GM12865 (cell line): ENCODE measurements around the gene PPFIA2.
"Not testable (repeated sequence)": the region's sequence is repeated elsewhere in the genome, so short reads cannot be mapped to it uniquely, and the experiment has no call there.

Experiments used
- DNase-seq: peaks from one replicate; pipeline ENCODE4 v3.0.0; 2010; ENCODE audit warnings: low read depth
- H3K4me3 ChIP-seq: 2 replicates; pipeline ENCODE4 v1.5.1; 2011; ENCODE audit warnings: mild to moderate bottlenecking, low read depth, low read length, control low read depth
- CTCF ChIP-seq: IDR thresholded peaks from 2 replicates; pipeline ENCODE4 v1.5.1; 2011; ENCODE audit warnings: low read length, control low read depth, low read depth, inconsistent platforms; ENCODE audit not compliant: insufficient read depth; ENCODE audit errors: missing control alignments

Gene PPFIA2

GRCh38 chr12:81212996-81213696, 546.0 kb downstream of the PPFIA2 start:
- no peak for TF ChIP-seq CTCF
- DNase-seq = no peak

GRCh38 chr12:81211306-81211705, 547.8 kb downstream of the PPFIA2 start:
- TF ChIP-seq CTCF = no peak
- H3K4me3 ChIP-seq = no peak overlapping the region
- no peak for DNase-seq

More at GRCh38 chr12:81212996-81213696, 546.0 kb downstream of the PPFIA2 start:
- no peak overlapping the region for H3K4me3 ChIP-seq

GRCh38 chr12:81209772-81210225, 549.4 kb downstream of the PPFIA2 start:
- H3K4me3 ChIP-seq = not testable (repeated sequence)
- peak; percentile 8 for DNase-seq

- DNase-seq = no peak
- no peak for TF ChIP-seq CTCF
- no peak overlapping the region for H3K4me3 ChIP-seq
Measured at GRCh38 chr12:81209012-81209411, 550.1 kb downstream of the PPFIA2 start.

GRCh38 chr12:81208187-81208911, 550.8 kb downstream of the PPFIA2 start:
- no peak for TF ChIP-seq CTCF
- DNase-seq = no peak
- H3K4me3 ChIP-seq = no peak overlapping the region
